DMS53 (cell line): ENCODE data around the gene THUMPD3.

ENCODE experiments used
- DNase-seq: peaks from one replicate; lab custom pipeline; 2025; lab: John Stamatoyannopoulos, UW

The THUMPD3 gene

GRCh38 chr3:9397332-9397905 is 34.6 kb downstream of the THUMPD3 start, which contains the start of gene SETD5:
TSS of gene SETD5 (plus strand) at chr3:9397615. CDS start at chr3:9428939, 31,324 bp downstream.
- peak; percentile 91 for DNase-seq

GRCh38 chr3:9397906-9398699 is 35.2 kb downstream of the THUMPD3 start:
- peak; percentile 57 for DNase-seq

- peak; percentile 48 for DNase-seq
Measured at GRCh38 chr3:9398700-9399336, 36.0 kb downstream of the THUMPD3 start.

GRCh38 chr3:9399337-9399703 is 36.5 kb downstream of the THUMPD3 start:
- peak; percentile 27 for DNase-seq

- DNase-seq: peak; percentile 83
Measured at GRCh38 chr3:9399746-9400145, 36.9 kb downstream of the THUMPD3 start.

GRCh38 chr3:9400616-9401015 is 37.8 kb downstream of the THUMPD3 start:
- no peak for DNase-seq

GRCh38 chr3:9401986-9402385 is 39.1 kb downstream of the THUMPD3 start:
- no peak for DNase-seq

GRCh38 chr3:9402410-9403228 is 39.8 kb downstream of the THUMPD3 start:
- DNase-seq: peak; percentile 62

GRCh38 chr3:9403463-9403862 is 40.6 kb downstream of the THUMPD3 start:
- DNase-seq: no peak

- DNase-seq: no peak
Measured at GRCh38 chr3:9404680-9405079, 41.8 kb downstream of the THUMPD3 start.

GRCh38 chr3:9405756-9406155 is 42.9 kb downstream of the THUMPD3 start:
- DNase-seq: no peak

- no peak for DNase-seq
Measured at GRCh38 chr3:9406856-9407626, 44.2 kb downstream of the THUMPD3 start.

- DNase-seq: no peak
Measured at GRCh38 chr3:9408061-9408460, 45.2 kb downstream of the THUMPD3 start.

GRCh38 chr3:9408546-9408945 is 45.7 kb downstream of the THUMPD3 start:
- DNase-seq: no peak

GRCh38 chr3:9409981-9410854 is 47.4 kb downstream of the THUMPD3 start:
- DNase-seq: no peak

GRCh38 chr3:9411302-9411701 is 48.4 kb downstream of the THUMPD3 start:
- DNase-seq: no peak

GRCh38 chr3:9412293-9412692 is 49.4 kb downstream of the THUMPD3 start:
- no peak for DNase-seq

GRCh38 chr3:9414826-9415225 is 52.0 kb downstream of the THUMPD3 start:
- no peak for DNase-seq

GRCh38 chr3:9415485-9416138 is 52.8 kb downstream of the THUMPD3 start:
- no peak for DNase-seq
